Liver (tissue), 2 donors: Measurements from ENCODE around the gene ARMC5.

Source experiments
- ATF3 ChIP-seq: IDR thresholded peaks from 2 replicates; pipeline ENCODE4 v1.6.1; 2016; ENCODE audit warnings: antibody characterized with exemption
- REST ChIP-seq: IDR thresholded peaks from 2 replicates; pipeline ENCODE4 v1.6.1; 2016; ENCODE audit warnings: antibody characterized with exemption, mild to moderate bottlenecking
- TAF1 ChIP-seq: conservative IDR thresholded peaks from 2 replicates; pipeline ENCODE4 v1.6.1; 2016; ENCODE audit warnings: antibody characterized with exemption, mild to moderate bottlenecking
- donor health status: healthy.

DNA sequence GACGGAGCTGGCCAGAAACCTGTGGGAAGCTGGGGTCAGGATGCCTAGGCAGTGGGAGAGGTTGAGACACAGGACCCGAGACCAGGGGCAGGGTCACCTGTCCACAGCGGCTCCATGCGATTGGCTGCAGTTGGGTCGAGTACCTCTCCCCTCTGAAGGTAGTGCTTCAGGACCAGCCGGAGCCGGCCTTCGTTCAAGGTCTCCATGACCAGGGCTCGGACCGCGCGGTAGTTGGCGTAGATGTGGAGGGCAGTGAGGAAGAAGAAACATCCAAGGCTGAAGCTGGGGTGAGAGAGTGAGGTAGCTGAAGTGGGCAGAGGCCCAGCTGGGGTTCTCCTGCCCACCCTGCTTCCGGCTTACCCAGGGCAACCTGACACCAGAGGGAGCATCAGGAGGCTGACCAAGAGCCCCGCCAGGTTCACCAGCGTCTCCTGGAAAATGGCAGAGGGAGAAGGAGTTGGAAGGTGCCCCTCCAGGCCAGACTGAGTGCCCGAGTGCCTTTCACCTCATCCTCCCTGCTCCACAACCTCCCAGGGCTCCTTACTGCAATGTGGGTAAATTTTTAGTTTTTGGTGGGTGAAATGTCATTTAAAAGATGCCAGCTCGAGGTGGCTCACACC is 34.3 kb downstream of the ARMC5 start:
- no peak for TF ChIP-seq TAF1
- TF ChIP-seq ATF3, result no peak
- no peak for TF ChIP-seq REST
